GM23338 (cell line): ENCODE data around the gene NKD1. TPM values are rescaled to one million over a fixed set of nuclear protein-coding genes. Genes with fewer than 3 reads are reported as not detected.

Experiments used
- ATAC-seq: fragments of 200-7000 bp; cut with Tn5 transposase; 3 replicates; pipeline ENCODE4 v1.9.1; 2020
- DNase-seq: peaks from one replicate; pipeline ENCODE4 v3.0.0-alpha.2; 2015; ENCODE audit warnings: low spot score
- H2AFZ ChIP-seq: fragments of 200-600 bp; sonication (generic); 2 replicates; pipeline ENCODE4 v1.8.0; 2016; ENCODE audit warnings: antibody characterized with exemption, mild to moderate bottlenecking, moderate library complexity
- H3F3A ChIP-seq: fragments of 200-600 bp; sonication (generic); replicated peaks from 2 replicates; pipeline ENCODE4 v1.8.0; 2017; ENCODE audit warnings: antibody characterized with exemption, mixed run types, low read depth
- H3K27ac ChIP-seq: fragments of 200-600 bp; sonication (generic); 2 replicates; pipeline ENCODE4 v1.6.1; 2016; ENCODE audit warnings: low read depth
- H3K27me3 ChIP-seq: fragments of 200-600 bp; sonication (generic); 2 replicates; pipeline ENCODE4 v1.8.0; 2016; ENCODE audit warnings: mild to moderate bottlenecking, mixed run types, moderate library complexity; ENCODE audit not compliant: insufficient read depth
- H3K36me3 ChIP-seq: fragments of 200-600 bp; sonication (generic); 2 replicates; pipeline ENCODE4 v1.8.0; 2016; ENCODE audit warnings: mild to moderate bottlenecking; ENCODE audit not compliant: insufficient read depth
- H3K4me1 ChIP-seq: fragments of 200-600 bp; sonication (generic); 2 replicates; pipeline ENCODE4 v1.8.0; 2016; ENCODE audit warnings: mild to moderate bottlenecking, moderate library complexity; ENCODE audit not compliant: insufficient read depth
- H3K4me2 ChIP-seq: fragments of 200-600 bp; sonication (generic); 2 replicates; pipeline ENCODE4 v1.7.1; 2017; ENCODE audit warnings: mixed run types
- H3K4me3 ChIP-seq: fragments of 200-600 bp; sonication (generic); 2 replicates; pipeline ENCODE4 v1.6.1; 2016; ENCODE audit warnings: mixed run types
- H3K79me2 ChIP-seq: fragments of 200-600 bp; sonication (generic); replicated peaks from 2 replicates; pipeline ENCODE4 v1.8.0; 2017; ENCODE audit warnings: mild to moderate bottlenecking; ENCODE audit not compliant: insufficient read depth
- H3K9me2 ChIP-seq: fragments of 200-600 bp; sonication (generic); 2 replicates; pipeline ENCODE4 v1.8.0; 2017; ENCODE audit not compliant: insufficient read depth
- H4K20me1 ChIP-seq: fragments of 200-600 bp; sonication (generic); replicated peaks from 2 replicates; pipeline ENCODE4 v1.8.0; 2017; ENCODE audit warnings: mild to moderate bottlenecking; ENCODE audit not compliant: insufficient read depth
- H3K27ac Mint-ChIP-seq: 2 replicates; pipeline ENCODE4 v1.8.0; 2020; ENCODE audit warnings: inconsistent platforms, mild to moderate bottlenecking, moderate library complexity, mixed read lengths
- H3K27me3 Mint-ChIP-seq: 3 replicates; pipeline ENCODE4 v1.8.0; 2022; ENCODE audit warnings: low read depth, mild to moderate bottlenecking, moderate library complexity, mixed read lengths, inconsistent platforms; ENCODE audit not compliant: insufficient read depth, poor library complexity
- H3K36me3 Mint-ChIP-seq: 3 replicates; pipeline ENCODE4 v1.8.0; 2021; ENCODE audit warnings: low read depth, mild to moderate bottlenecking, inconsistent platforms, moderate library complexity, mixed read lengths
- H3K4me1 Mint-ChIP-seq: 3 replicates; pipeline ENCODE4 v1.8.0; 2020; ENCODE audit warnings: mild to moderate bottlenecking, inconsistent platforms, mixed read lengths
- H3K4me3 Mint-ChIP-seq: 3 replicates; pipeline ENCODE4 v1.8.0; 2021; ENCODE audit warnings: moderate library complexity, mild to moderate bottlenecking, inconsistent platforms, mixed read lengths
- H3K9me3 Mint-ChIP-seq: 3 replicates; pipeline ENCODE4 v1.8.0; 2020; ENCODE audit warnings: moderate library complexity, mild to moderate bottlenecking, inconsistent platforms, mixed read lengths
- CREB1 ChIP-seq: fragments of 250-450 bp; sonication (Bioruptor Pico); IDR thresholded peaks from 2 replicates; pipeline ENCODE4 v1.5.0; 2020; ENCODE audit warnings: low read depth, mild to moderate bottlenecking, moderate library complexity
- CTCF ChIP-seq, 2 experiments: fragments of 200-600 bp in 1 of 2; sonication (generic) in 1 of 2; conservative IDR thresholded peaks; 2 replicates each; pipeline versions ENCODE4 v1.5.1 to v1.6.1; 2016 to 2017; ENCODE audit warnings: antibody characterized with exemption in 2 of 2, low read depth in 2 of 2, mild to moderate bottlenecking in 2 of 2, moderate library complexity in 1 of 2
- EZH2 ChIP-seq: fragments of 200-600 bp; sonication (generic); IDR thresholded peaks from one replicate; pipeline ENCODE4 v1.8.0; 2017; ENCODE audit warnings: antibody characterized with exemption, mild to moderate bottlenecking, low read depth; ENCODE audit not compliant: unreplicated experiment
- EZH2phosphoT487 ChIP-seq: fragments of 200-600 bp; sonication (generic); IDR thresholded peaks from one replicate; pipeline ENCODE4 v1.8.1; 2018; ENCODE audit warnings: antibody characterized with exemption; ENCODE audit not compliant: unreplicated experiment
- JUNB ChIP-seq: IDR thresholded peaks from one replicate; pipeline ENCODE4 v1.6.1; 2016; ENCODE audit warnings: antibody characterized with exemption; ENCODE audit not compliant: unreplicated experiment
- NANOG ChIP-seq: IDR thresholded peaks from 2 replicates; pipeline ENCODE4 v1.6.1; 2016; ENCODE audit warnings: antibody characterized with exemption, borderline replicate concordance
- POLR2AphosphoS5 ChIP-seq: IDR thresholded peaks from 2 replicates; pipeline ENCODE4 v1.6.1; 2016; ENCODE audit warnings: antibody characterized with exemption, low read depth
- REST ChIP-seq: IDR thresholded peaks from one replicate; pipeline ENCODE4 v1.6.1; 2018; ENCODE audit warnings: antibody characterized with exemption; ENCODE audit not compliant: unreplicated experiment
- STAT1 ChIP-seq: IDR thresholded peaks from one replicate; pipeline ENCODE4 v1.6.1; 2016; ENCODE audit warnings: antibody characterized with exemption; ENCODE audit not compliant: unreplicated experiment
- ZNF114 ChIP-seq: fragments of 250-450 bp; sonication (Bioruptor Pico); IDR thresholded peaks from 2 replicates; pipeline ENCODE4 v1.5.0; 2020; ENCODE audit warnings: mild to moderate bottlenecking, moderate library complexity
- ZNF331 ChIP-seq: fragments of 250-450 bp; sonication (Bioruptor Pico); IDR thresholded peaks from 2 replicates; pipeline ENCODE4 v1.5.0; 2020; ENCODE audit warnings: low read depth, mild to moderate bottlenecking, moderate library complexity
- ZNF462 ChIP-seq: fragments of 250-450 bp; sonication (Bioruptor Pico); IDR thresholded peaks from 2 replicates; pipeline ENCODE4 v1.5.0; 2020; ENCODE audit warnings: mild to moderate bottlenecking, moderate library complexity
- polyA plus RNA-seq: library from polyadenylated mRNA; unstranded; fragments of >200 nt; fragmentation: Nextera tagmentation; extraction: Ambion mirVana; gene quantifications from 2 replicates; pipeline ENCODE4 v1.2.1, GENCODE V29; 2016
- total RNA-seq: library from RNA; depleted of rRNA; stranded (reverse); fragments of >200 nt; shearing (Covaris generic); gene quantifications from 2 replicates; pipeline ENCODE4 v1.2.3, GENCODE V29; 2014
- TF ChIP-seq, protein P1 (sequence below): IDR thresholded peaks from 2 replicates; pipeline ENCODE4 v1.6.1; 2016; ENCODE audit warnings: antibody characterized with exemption

NKD1 gene
- total and polyA plus RNA-seq, 2 experiments from 2014 or later, result 2.1 to 2.3 TPM

GRCh38 chr16:50680556-50680893 is 132.3 kb downstream of the NKD1 start:
- Histone ChIP-seq H3K36me3 (no peaks in the 10 kb centered on the region), H2AFZ (no peak overlapping the region), H3K27me3 (no peaks in the 10 kb centered on the region), H3K4me3 (no peak overlapping the region), H3K9me2 (no peaks in the 10 kb centered on the region), H3K4me2 (no peak overlapping the region), H3F3A (no peaks in the 10 kb centered on the region), H3K27ac (no peak overlapping the region), H4K20me1 (no peaks in the 10 kb centered on the region), H3K4me1 (no peaks in the 10 kb centered on the region), H3K79me2 (no peaks in the 10 kb centered on the region)
- Mint-ChIP-seq H3K36me3 (no peaks in the 10 kb centered on the region), H3K4me1 (no peaks in the 10 kb centered on the region; the same call in 2 of the 3 replicates), H3K4me3 (no peak overlapping the region), H3K9me3 (no peaks in the 10 kb centered on the region), H3K27me3 (peaks cover 6% of the 10 kb centered on the region), H3K27ac (no peak overlapping the region)
- no peak for ATAC-seq
- no peak for TF ChIP-seq NANOG
- no peak for TF ChIP-seq ZNF462 (CRISPR knock-in tag)
- no peak for TF ChIP-seq CREB1 (CRISPR knock-in tag)
- TF ChIP-seq STAT1, result no peak
- TF ChIP-seq ZNF331 (CRISPR knock-in tag), result no peak
- no peak for TF ChIP-seq JUNB
- TF ChIP-seq, protein P1, sequence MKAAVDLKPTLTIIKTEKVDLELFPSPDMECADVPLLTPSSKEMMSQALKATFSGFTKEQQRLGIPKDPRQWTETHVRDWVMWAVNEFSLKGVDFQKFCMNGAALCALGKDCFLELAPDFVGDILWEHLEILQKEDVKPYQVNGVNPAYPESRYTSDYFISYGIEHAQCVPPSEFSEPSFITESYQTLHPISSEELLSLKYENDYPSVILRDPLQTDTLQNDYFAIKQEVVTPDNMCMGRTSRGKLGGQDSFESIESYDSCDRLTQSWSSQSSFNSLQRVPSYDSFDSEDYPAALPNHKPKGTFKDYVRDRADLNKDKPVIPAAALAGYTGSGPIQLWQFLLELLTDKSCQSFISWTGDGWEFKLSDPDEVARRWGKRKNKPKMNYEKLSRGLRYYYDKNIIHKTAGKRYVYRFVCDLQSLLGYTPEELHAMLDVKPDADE, result no peak
- TF ChIP-seq ZNF114 (CRISPR knock-in tag), result no peak
- TF ChIP-seq POLR2AphosphoS5, result no peak
- no peak for TF ChIP-seq EZH2
- TF ChIP-seq CTCF (conservative IDR thresholded peaks at IDR 0.05; ENCODE audit: low read depth in 2 of 2), result no peak
- TF ChIP-seq EZH2phosphoT487, result no peak
- TF ChIP-seq REST, result no peak
- no peak for DNase-seq
